Body of pancreas (tissue), 4 donors: ENCODE data around the gene MAP4K4.

Experiments
- POLR2A ChIP-seq, 3 donors: fragments of 450-650 bp; IDR thresholded peaks; one replicate each; pipeline ENCODE4 v1.6.1; 2016; ENCODE audit warnings: antibody characterized with exemption in 3 of 3, mild to moderate bottlenecking in 2 of 3
- TF ChIP-seq, protein P1 (sequence below), 7 experiments: fragments of 450-650 bp in 4 of 7; fragments of 200-600 bp in 3 of 7; sonication (generic) in 3 of 7; IDR thresholded peaks; one replicate each; pipeline ENCODE4 v1.5.1; 2016 to 2019; ENCODE audit warnings: antibody characterized with exemption in 7 of 7

DNA sequence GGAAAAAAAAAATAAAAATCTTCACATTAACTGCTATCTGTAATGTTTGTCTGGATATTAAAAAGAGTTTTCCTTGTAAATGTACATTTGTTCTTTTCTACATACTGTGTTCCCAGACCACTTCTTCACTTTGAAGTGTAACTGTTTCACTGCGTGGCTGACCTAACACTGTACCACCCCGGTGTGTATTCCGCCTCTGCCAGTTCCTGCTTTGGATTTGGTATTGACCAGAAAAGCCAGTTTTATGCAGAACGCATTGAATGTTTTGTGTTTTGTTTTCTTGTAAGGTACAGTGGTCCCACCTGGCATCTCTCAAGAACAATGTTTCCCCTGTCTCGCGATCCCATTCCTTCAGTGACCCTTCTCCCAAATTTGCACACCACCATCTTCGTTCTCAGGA, 166.0 kb downstream of the MAP4K4 start:
- TF ChIP-seq, protein P1, sequence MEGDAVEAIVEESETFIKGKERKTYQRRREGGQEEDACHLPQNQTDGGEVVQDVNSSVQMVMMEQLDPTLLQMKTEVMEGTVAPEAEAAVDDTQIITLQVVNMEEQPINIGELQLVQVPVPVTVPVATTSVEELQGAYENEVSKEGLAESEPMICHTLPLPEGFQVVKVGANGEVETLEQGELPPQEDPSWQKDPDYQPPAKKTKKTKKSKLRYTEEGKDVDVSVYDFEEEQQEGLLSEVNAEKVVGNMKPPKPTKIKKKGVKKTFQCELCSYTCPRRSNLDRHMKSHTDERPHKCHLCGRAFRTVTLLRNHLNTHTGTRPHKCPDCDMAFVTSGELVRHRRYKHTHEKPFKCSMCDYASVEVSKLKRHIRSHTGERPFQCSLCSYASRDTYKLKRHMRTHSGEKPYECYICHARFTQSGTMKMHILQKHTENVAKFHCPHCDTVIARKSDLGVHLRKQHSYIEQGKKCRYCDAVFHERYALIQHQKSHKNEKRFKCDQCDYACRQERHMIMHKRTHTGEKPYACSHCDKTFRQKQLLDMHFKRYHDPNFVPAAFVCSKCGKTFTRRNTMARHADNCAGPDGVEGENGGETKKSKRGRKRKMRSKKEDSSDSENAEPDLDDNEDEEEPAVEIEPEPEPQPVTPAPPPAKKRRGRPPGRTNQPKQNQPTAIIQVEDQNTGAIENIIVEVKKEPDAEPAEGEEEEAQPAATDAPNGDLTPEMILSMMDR (IDR thresholded peaks at IDR 0.05), result no peak
- TF ChIP-seq POLR2A (IDR thresholded peaks at IDR 0.05), result no peak
